Endothelial cell of umbilical vein (primary cell): ENCODE data around the gene RAB7B. TPM values are rescaled to one million over a fixed set of nuclear protein-coding genes. Genes with fewer than 3 reads are reported as not detected.

Source experiments
- BruUV-seq: library from RNA; stranded (reverse); fragments of 400-500 nt; replicated peaks from 2 replicates; lab custom pipeline; 2021; lab: Mats Ljungman, UMichigan
- CTCF ChIA-PET: fragments of 300-600, 350-600 bp; sonication (Branson Sonifier 250); formaldehyde crosslinking; loops from one replicate; lab custom pipeline; 2021; ENCODE audit warnings: antibody characterized with exemption, inconsistent platforms; lab: Charles Lee
- POLR2A ChIA-PET: fragments of 300-600, 350-600 bp; sonication (Branson Sonifier 250); formaldehyde crosslinking; loops from one replicate; lab custom pipeline; 2021; ENCODE audit warnings: antibody characterized with exemption, inconsistent platforms; lab: Charles Lee
- DNase-seq: peaks from one replicate; pipeline ENCODE4 v3.0.0-alpha.2; 2011; ENCODE audit warnings: low read depth, low spot score
- FAIRE-seq: peaks from 2 replicates; lab custom pipeline; 2011; peaks lifted over from hg19 to GRCh38; lab: Jason Lieb, UNC
- H2AFZ ChIP-seq: 2 replicates; pipeline ENCODE4 v1.6.0; 2012; ENCODE audit warnings: low read depth, low read length, control low read depth, inconsistent platforms
- H3K27ac ChIP-seq: 2 replicates; pipeline ENCODE4 v1.5.1; 2011; ENCODE audit warnings: low read depth, mild to moderate bottlenecking, control low read depth, low read length, moderate library complexity; ENCODE audit not compliant: insufficient read depth
- H3K27me3 ChIP-seq, 2 experiments: 2 replicates each; pipeline versions ENCODE4 v1.6.0 to v1.6.1; 2011; ENCODE audit warnings: low read length in 2 of 2, mixed read lengths in 1 of 2; ENCODE audit not compliant: control insufficient read depth in 2 of 2, insufficient read depth in 2 of 2
- H3K36me3 ChIP-seq, 2 experiments: 2 replicates in 1 of 2; 3 replicates in 1 of 2; pipeline ENCODE4 v1.5.1; 2011; ENCODE audit warnings: low read length in 2 of 2, mild to moderate bottlenecking in 1 of 2, moderate library complexity in 1 of 2; ENCODE audit not compliant: control insufficient read depth in 2 of 2, insufficient read depth in 2 of 2; ENCODE audit errors: extremely low read depth in 1 of 2
- H3K4me1 ChIP-seq: 3 replicates; pipeline ENCODE4 v1.5.1; 2011; ENCODE audit warnings: mild to moderate bottlenecking, low read length; ENCODE audit not compliant: control insufficient read depth, insufficient read depth; ENCODE audit errors: extremely low read depth
- H3K4me2 ChIP-seq: 2 replicates; pipeline ENCODE4 v1.6.1; 2011; ENCODE audit warnings: low read length, control low read depth, mixed read lengths; ENCODE audit not compliant: insufficient read depth
- H3K4me3 ChIP-seq, 3 experiments: fragments of 200-600 bp in 1 of 3; sonication (generic), shearing (Covaris generic) in 1 of 3; replicated peaks in 1 of 3; 2 replicates each; pipeline ENCODE4 v1.5.1; 2011 to 2016; ENCODE audit warnings: control low read depth in 3 of 3, low read length in 3 of 3, mild to moderate bottlenecking in 2 of 3, inconsistent platforms in 1 of 3, low read depth in 1 of 3, moderate library complexity in 1 of 3; ENCODE audit not compliant: insufficient read depth in 1 of 3
- H3K79me2 ChIP-seq: 2 replicates; pipeline ENCODE4 v1.6.0; 2012; ENCODE audit warnings: low read length, inconsistent platforms; ENCODE audit not compliant: control insufficient read depth, insufficient read depth
- H3K9ac ChIP-seq: replicated peaks from 2 replicates; pipeline ENCODE3; 2011; ENCODE audit warnings: low read length, control low read depth; ENCODE audit not compliant: insufficient read depth; ENCODE audit errors: extremely low read depth
- H3K9me1 ChIP-seq: replicated peaks from 3 replicates; pipeline ENCODE4 v1.6.0; 2011; ENCODE audit warnings: mild to moderate bottlenecking, low read length; ENCODE audit not compliant: control insufficient read depth, insufficient read depth; ENCODE audit errors: extremely low read depth
- H3K9me3 ChIP-seq: replicated peaks from 2 replicates; pipeline ENCODE4 v1.5.1; 2012; ENCODE audit warnings: low read length, inconsistent platforms; ENCODE audit not compliant: control insufficient read depth, insufficient read depth
- H4K20me1 ChIP-seq: replicated peaks from 2 replicates; pipeline ENCODE3; 2011; ENCODE audit warnings: mild to moderate bottlenecking, low read length; ENCODE audit not compliant: control insufficient read depth, insufficient read depth; ENCODE audit errors: extremely low read depth
- EZH2 ChIP-seq: IDR thresholded peaks from 2 replicates; pipeline ENCODE4 v1.6.1; 2012; ENCODE audit warnings: borderline replicate concordance, low read depth, mild to moderate bottlenecking, moderate library complexity, low read length, inconsistent platforms; ENCODE audit not compliant: severe bottlenecking
- FOS ChIP-seq: IDR thresholded peaks from 2 replicates; pipeline ENCODE4 v1.6.1; 2011; ENCODE audit warnings: mild to moderate bottlenecking, low read length, moderate library complexity, borderline replicate concordance; ENCODE audit not compliant: insufficient read depth
- JUN ChIP-seq: IDR thresholded peaks from 2 replicates; pipeline ENCODE4 v1.6.1; 2011; ENCODE audit warnings: borderline replicate concordance, low read depth; ENCODE audit not compliant: insufficient read length, insufficient read depth
- MYC ChIP-seq: IDR thresholded peaks from one replicate; pipeline ENCODE4 v1.6.1; 2011; ENCODE audit warnings: mild to moderate bottlenecking, low read depth, low read length
- POLR2A ChIP-seq: IDR thresholded peaks from 2 replicates; pipeline ENCODE4 v1.6.1; 2012; ENCODE audit warnings: low read depth, mild to moderate bottlenecking, control low read depth, low read length
- POLR2AphosphoS5 ChIP-seq: IDR thresholded peaks from 2 replicates; pipeline ENCODE4 v1.6.1; 2012; ENCODE audit warnings: low read depth, mild to moderate bottlenecking, control low read depth, low read length, moderate library complexity; ENCODE audit not compliant: insufficient read depth
- dilution Hi-C: fragments of 300-500 bp; cut with MboI; formaldehyde crosslinking; loops from one replicate; pipeline ENCODE4 v1.15.0; 2019; ENCODE audit warnings: low sequenced_read_pairs; ENCODE audit not compliant: extremely low pct_ligation_motif_present
- intact Hi-C: fragments of 100-400 bp; cut with micrococcal nuclease; formaldehyde crosslinking; loops from one replicate; pipeline ENCODE4 v1.10.0; 2022
- polyA plus RNA-seq, 4 experiments: library from polyadenylated mRNA; depleted of rRNA in 3 of 4; stranded (reverse) in 3 of 4; unstranded in 1 of 4; fragments of >200 nt; gene quantifications; 2 replicates each; pipeline versions ENCODE4 v1.2.1 to v1.2.3, GENCODE V29; 2011 to 2012; ENCODE audit warnings: missing spikeins in 1 of 4
- total RNA-seq: library from RNA; stranded (reverse); gene quantifications from 2 replicates; pipeline ENCODE4 v1.2.3, GENCODE V29; 2021

RAB7B gene
- total and polyA plus RNA-seq, 2 donors (not counting 3 experiments of a cell fraction or from before 2014, with no cell fraction given) = 0.15 TPM; not detected in 1

GRCh38 chr1:205965036-205965884, 37.9 kb downstream of the RAB7B start:
- Histone ChIP-seq H3K4me1 (peaks cover 21% of the 10 kb centered on the region), H2AFZ (no peak overlapping the region), H3K4me3 (no peak overlapping the region), H3K79me2 (no peaks in the 10 kb centered on the region), H3K27ac (no peak overlapping the region), H3K27me3 (no peaks in the 10 kb centered on the region), H3K9me1 (no peaks in the 10 kb centered on the region), H4K20me1 (no peaks in the 10 kb centered on the region), H3K9ac (no peak overlapping the region), H3K36me3 (no peaks in the 10 kb centered on the region), H3K4me2 (no peak overlapping the region), H3K9me3 (no peaks in the 10 kb centered on the region)
- intact Hi-C loops = no loop called here
- dilution Hi-C loops = no loop called here
- no peak for DNase-seq
- BruUV-seq = no TSS peak
- ChIA-PET POLR2A (no interaction called here), CTCF (interaction anchor here (0.6 to 15.6 kb wide), 4 partner anchors 12 to 1021 kb away, joined by 3 to 154 read pairs (median 4); no protein-coding TSS in a partner anchor)
- TF ChIP-seq POLR2A (no peak), EZH2 (no peak), MYC (no peak), POLR2AphosphoS5 (no peak), JUN (no peak)
- no peak for FAIRE-seq

GRCh38 chr1:205963352-205964155, 39.6 kb downstream of the RAB7B start:
- H3K9me3 ChIP-seq = no peaks in the 10 kb centered on the region
- dilution Hi-C loops = no loop called here
- no TSS peak for BruUV-seq
- H3K4me3 ChIP-seq = no peak overlapping the region
- DNase-seq = no peak
- H2AFZ ChIP-seq = no peak overlapping the region
- H3K27me3 ChIP-seq = peaks cover 3 to 7% of the 10 kb centered on the region in 2 experiments
- TF ChIP-seq MYC (no peak), FOS (peak; percentile 33)
- H3K9me1 ChIP-seq = no peaks in the 10 kb centered on the region
- CTCF ChIA-PET = interaction anchor here (1.1 to 15.6 kb wide), 3 partner anchors 13 to 44 kb away, joined by 3 to 154 read pairs (median 24); no protein-coding TSS in a partner anchor
- H3K4me2 ChIP-seq = no peak overlapping the region
- H3K79me2 ChIP-seq = no peaks in the 10 kb centered on the region
- H3K27ac ChIP-seq = no peak overlapping the region
- intact Hi-C loops = no loop called here
- H3K36me3 ChIP-seq = no peaks in the 10 kb centered on the region
- H3K4me1 ChIP-seq = peaks cover 19% of the 10 kb centered on the region
- no peak overlapping the region for H3K9ac ChIP-seq
- FAIRE-seq = no peak
- POLR2A ChIA-PET = no interaction called here
- no peaks in the 10 kb centered on the region for H4K20me1 ChIP-seq
